KMS-11 (cell line): Measurements from ENCODE around the gene PTCH1.
A peak's percentile ranks its signal among the peaks of the same experiment; 100 is the strongest.

Experiments
- H2AFZ ChIP-seq: fragments of 200-600 bp; sonication (generic); 2 replicates; pipeline ENCODE4 v1.6.1; 2016; ENCODE audit warnings: antibody characterized with exemption, mixed run types, low read depth
- H3K27ac ChIP-seq: fragments of 200-600 bp; sonication (generic); 2 replicates; pipeline ENCODE4 v1.6.1; 2016; ENCODE audit warnings: mild to moderate bottlenecking, mixed run types
- H3K27me3 ChIP-seq: fragments of 200-600 bp; sonication (generic); 2 replicates; pipeline ENCODE4 v1.6.1; 2017; ENCODE audit warnings: mild to moderate bottlenecking, low read depth, mixed run types, moderate library complexity; ENCODE audit not compliant: insufficient read depth
- H3K36me3 ChIP-seq: fragments of 200-600 bp; sonication (generic); 2 replicates; pipeline ENCODE4 v1.6.1; 2017; ENCODE audit warnings: mild to moderate bottlenecking, mixed run types; ENCODE audit not compliant: insufficient read depth
- H3K4me1 ChIP-seq: fragments of 200-600 bp; sonication (generic); 2 replicates; pipeline ENCODE4 v1.6.1; 2016; ENCODE audit warnings: mild to moderate bottlenecking, low read depth, mixed run types; ENCODE audit not compliant: poor library complexity, severe bottlenecking
- H3K4me2 ChIP-seq: fragments of 200-600 bp; sonication (generic); 2 replicates; pipeline ENCODE4 v1.7.0; 2016; ENCODE audit warnings: mild to moderate bottlenecking, mixed run types
- H3K4me3 ChIP-seq: fragments of 200-600 bp; sonication (generic); IDR thresholded peaks from 2 replicates; pipeline ENCODE4 v1.6.1; 2017; ENCODE audit warnings: low read depth, low read length, mixed read lengths; ENCODE audit not compliant: insufficient read depth
- H3K79me2 ChIP-seq: fragments of 200-600 bp; sonication (generic); 2 replicates; pipeline ENCODE4 v1.6.1; 2016; ENCODE audit warnings: low read depth, mixed run types; ENCODE audit not compliant: insufficient read depth
- H3K9ac ChIP-seq: fragments of 200-600 bp; sonication (generic); 2 replicates; pipeline ENCODE4 v1.6.1; 2016; ENCODE audit warnings: mild to moderate bottlenecking, mixed run types
- H4K20me1 ChIP-seq: fragments of 200-600 bp; sonication (generic); 2 replicates; pipeline ENCODE4 v1.6.1; 2016; ENCODE audit warnings: mild to moderate bottlenecking, mixed run types; ENCODE audit not compliant: insufficient read depth
- TF ChIP-seq, protein P1 (sequence below): fragments of 200-600 bp; sonication (generic); conservative IDR thresholded peaks from 2 replicates; pipeline ENCODE4 v1.6.1; 2017; ENCODE audit warnings: low read depth, mild to moderate bottlenecking, antibody characterized with exemption, low read length, moderate library complexity, mixed read lengths

Gene PTCH1

DNA sequence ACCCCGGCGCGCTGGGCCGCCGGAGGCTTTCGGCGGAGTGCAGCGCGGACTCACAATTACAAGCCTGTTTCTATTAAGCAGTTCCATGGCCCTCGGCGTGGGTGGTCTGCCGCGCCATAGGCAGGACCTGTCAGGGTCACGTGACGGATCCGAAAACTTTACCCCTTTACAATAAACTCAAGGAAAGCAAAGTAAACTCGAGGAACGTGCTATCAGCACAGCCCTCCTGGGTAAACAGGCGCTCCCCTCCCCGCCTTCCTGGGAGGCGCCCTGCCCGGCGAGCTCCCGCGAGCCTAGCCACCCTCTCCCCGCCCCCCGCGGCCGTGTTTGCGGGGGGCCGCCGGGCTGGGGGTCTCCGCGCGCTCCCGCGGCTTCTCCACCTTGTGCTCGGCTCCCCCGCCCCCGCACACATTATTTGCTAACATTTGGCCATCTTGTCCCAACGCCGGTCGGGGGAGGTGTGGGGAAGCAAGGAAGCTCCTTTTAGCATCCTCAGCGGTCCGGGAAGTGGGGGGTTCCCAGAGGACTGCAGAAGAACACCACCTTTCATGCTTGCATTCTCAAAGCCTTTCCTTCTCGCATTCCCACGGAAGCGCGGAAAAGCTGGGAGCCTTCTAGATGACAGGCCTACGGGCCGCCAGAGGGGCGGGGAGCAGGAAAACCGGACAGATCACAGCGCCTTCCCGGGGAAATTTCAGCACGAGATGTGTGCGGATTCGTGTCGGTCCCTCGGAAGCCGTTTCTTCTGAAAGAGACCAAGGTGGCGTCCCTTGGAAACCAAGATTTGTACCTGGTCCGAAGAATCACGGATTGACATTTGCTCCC lies at the start of gene PTCH1:
TSS of gene PTCH1 (minus strand) at position 238 of the 825 bp plus-strand sequence.
- Histone ChIP-seq H4K20me1 (no peaks in the 10 kb centered on the region), H3K4me3 (no peak within 1 kb of the TSS), H2AFZ (peak within 1 kb of the TSS; percentile 96), H3K36me3 (no peaks in the 10 kb centered on the region), H3K27ac (peak within 1 kb of the TSS; percentile 34; the same call in 1 of the 2 replicates), H3K4me2 (peak within 1 kb of the TSS; percentile 72), H3K9ac (peak within 1 kb of the TSS; percentile 52; the same call in 1 of the 2 replicates), H3K27me3 (no peaks in the 10 kb centered on the region), H3K79me2 (peaks cover 3% of the 10 kb centered on the region; the same call in 1 of the 2 replicates), H3K4me1 (peaks cover 14% of the 10 kb centered on the region)
- TF ChIP-seq, protein P1, sequence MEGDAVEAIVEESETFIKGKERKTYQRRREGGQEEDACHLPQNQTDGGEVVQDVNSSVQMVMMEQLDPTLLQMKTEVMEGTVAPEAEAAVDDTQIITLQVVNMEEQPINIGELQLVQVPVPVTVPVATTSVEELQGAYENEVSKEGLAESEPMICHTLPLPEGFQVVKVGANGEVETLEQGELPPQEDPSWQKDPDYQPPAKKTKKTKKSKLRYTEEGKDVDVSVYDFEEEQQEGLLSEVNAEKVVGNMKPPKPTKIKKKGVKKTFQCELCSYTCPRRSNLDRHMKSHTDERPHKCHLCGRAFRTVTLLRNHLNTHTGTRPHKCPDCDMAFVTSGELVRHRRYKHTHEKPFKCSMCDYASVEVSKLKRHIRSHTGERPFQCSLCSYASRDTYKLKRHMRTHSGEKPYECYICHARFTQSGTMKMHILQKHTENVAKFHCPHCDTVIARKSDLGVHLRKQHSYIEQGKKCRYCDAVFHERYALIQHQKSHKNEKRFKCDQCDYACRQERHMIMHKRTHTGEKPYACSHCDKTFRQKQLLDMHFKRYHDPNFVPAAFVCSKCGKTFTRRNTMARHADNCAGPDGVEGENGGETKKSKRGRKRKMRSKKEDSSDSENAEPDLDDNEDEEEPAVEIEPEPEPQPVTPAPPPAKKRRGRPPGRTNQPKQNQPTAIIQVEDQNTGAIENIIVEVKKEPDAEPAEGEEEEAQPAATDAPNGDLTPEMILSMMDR = no peak

DNA sequence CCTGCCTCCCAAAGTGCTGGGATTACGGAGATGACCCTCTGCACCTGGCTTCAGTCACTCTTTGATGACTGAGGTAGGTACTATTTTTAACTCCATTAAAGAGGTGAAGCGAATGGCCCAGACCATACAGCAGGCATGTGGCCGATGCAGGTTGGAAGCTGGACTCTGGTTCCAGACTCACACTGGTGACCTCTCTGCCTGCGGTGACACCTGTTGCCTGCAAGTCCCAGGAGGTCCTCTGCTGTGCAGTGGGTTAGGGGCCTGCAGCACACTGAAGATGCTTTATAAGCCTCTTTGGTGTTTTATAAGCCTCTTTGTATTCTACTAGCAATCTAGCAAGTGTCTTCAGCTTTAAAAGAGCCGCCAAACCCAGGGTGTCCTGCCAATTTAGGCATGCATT lies 49.2 kb upstream of the PTCH1 start:
- no peaks in the 10 kb centered on the region for H3K79me2 ChIP-seq
- no peak overlapping the region for H3K4me3 ChIP-seq
- no peaks in the 10 kb centered on the region for H3K27me3 ChIP-seq
- H3K4me2 ChIP-seq = no peak overlapping the region
- TF ChIP-seq, protein P1 = no peak
- no peaks in the 10 kb centered on the region for H4K20me1 ChIP-seq
- H3K9ac ChIP-seq = no peak overlapping the region
- no peak overlapping the region for H3K27ac ChIP-seq
- no peaks in the 10 kb centered on the region for H3K4me1 ChIP-seq
- no peaks in the 10 kb centered on the region for H3K36me3 ChIP-seq
- H2AFZ ChIP-seq = no peak overlapping the region

DNA sequence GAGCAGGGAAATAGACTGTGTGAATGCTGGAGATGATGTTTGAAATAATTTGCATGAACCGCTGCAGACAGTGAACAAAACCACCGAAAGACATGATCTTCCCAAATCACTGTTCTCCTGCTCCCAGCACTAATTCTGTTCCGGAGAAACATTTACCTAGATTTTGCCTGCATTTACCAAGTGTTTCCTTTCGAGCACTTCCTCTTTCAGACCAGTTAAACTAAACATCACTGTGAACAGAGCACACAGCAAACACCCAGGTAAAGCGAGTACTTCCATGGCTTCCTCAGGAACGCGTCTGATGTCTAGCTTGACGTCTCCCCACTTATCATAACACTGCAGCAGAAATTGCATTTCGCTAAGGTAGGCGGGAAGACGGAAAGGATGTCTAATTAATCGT lies 45.1 kb upstream of the PTCH1 start:
- no peak overlapping the region for H3K9ac ChIP-seq
- H3K4me2 ChIP-seq = no peak overlapping the region
- no peaks in the 10 kb centered on the region for H3K36me3 ChIP-seq
- H2AFZ ChIP-seq = no peak overlapping the region
- H3K4me3 ChIP-seq = no peak overlapping the region
- H3K79me2 ChIP-seq = no peaks in the 10 kb centered on the region
- H3K27ac ChIP-seq = no peak overlapping the region
- H4K20me1 ChIP-seq = no peaks in the 10 kb centered on the region
- TF ChIP-seq, protein P1 = no peak
- H3K27me3 ChIP-seq = no peaks in the 10 kb centered on the region
- H3K4me1 ChIP-seq = no peaks in the 10 kb centered on the region

DNA sequence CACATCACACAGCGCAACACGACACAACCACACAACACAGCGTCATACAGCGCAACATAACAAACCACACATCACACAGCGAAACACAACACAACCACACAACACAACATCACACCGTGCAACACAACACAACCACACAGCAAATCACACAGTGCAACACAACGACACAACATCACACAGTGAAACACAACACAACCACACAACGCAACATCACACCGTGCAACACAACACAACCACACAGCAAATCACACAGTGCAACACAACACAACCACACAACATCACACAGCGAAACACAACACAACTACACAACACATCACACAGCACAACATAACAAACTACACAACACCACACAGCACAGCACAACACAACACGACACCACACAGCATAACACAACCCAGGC lies 40.4 kb upstream of the PTCH1 start:
- H3K79me2 ChIP-seq = no peaks in the 10 kb centered on the region
- TF ChIP-seq, protein P1 = no peak
- no peaks in the 10 kb centered on the region for H3K4me1 ChIP-seq
- no peaks in the 10 kb centered on the region for H3K36me3 ChIP-seq
- H3K9ac ChIP-seq = no peak overlapping the region
- H3K27ac ChIP-seq = no peak overlapping the region
- no peak overlapping the region for H3K4me3 ChIP-seq
- no peaks in the 10 kb centered on the region for H3K27me3 ChIP-seq
- H2AFZ ChIP-seq = no peak overlapping the region
- H3K4me2 ChIP-seq = no peak overlapping the region
- no peaks in the 10 kb centered on the region for H4K20me1 ChIP-seq
